ENCODE results near the gene TFAP2C.
"Not testable (repeated sequence)": the region's sequence is repeated elsewhere in the genome, so short reads cannot be mapped to it uniquely, and the experiment has no call there.

The TFAP2C gene

DNA sequence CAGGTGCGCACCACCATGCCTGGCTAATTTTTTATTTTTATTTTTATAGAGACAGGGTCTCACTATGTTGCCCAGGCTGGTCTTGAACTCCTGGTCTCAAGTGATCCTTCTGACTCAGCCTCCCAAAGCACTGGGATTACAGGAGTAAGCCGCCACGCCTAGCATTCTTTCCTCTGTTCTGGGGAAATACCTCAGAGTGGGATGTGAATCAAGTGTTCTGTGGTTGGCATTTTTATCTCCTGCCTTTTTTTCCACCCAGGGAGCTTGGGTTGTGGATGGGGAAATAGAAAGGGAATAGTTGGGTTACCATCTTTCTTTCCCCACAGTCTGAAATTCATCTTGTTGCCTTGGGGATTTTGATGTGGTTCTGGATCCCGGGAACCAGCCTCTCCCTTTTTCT is 24.1 kb downstream of the TFAP2C start:
- DNase-seq (ENCODE audit: low read depth in 2 of 2), result no peak

DNA sequence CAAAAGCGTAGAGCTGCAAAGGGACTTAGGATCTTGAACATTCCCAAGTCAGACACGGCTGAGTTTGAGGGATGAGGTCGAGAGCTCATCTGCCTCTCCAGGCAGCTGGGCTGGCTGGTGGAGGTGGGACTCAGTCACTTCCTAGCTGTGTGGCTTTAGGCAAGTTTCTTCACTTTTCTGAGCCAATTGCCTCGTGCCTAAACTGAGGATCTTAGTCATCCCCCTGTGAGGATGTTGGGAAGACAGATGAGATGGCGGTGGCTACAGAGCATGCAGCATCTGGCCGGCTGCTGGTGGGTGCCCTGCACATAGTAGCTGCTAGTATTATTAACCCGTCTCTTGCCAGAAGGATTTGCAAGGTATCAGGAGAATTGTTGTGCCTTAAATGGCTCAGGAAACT is 27.5 kb downstream of the TFAP2C start:
- DNase-seq (ENCODE audit: low read depth in 2 of 2), result no peak

DNA sequence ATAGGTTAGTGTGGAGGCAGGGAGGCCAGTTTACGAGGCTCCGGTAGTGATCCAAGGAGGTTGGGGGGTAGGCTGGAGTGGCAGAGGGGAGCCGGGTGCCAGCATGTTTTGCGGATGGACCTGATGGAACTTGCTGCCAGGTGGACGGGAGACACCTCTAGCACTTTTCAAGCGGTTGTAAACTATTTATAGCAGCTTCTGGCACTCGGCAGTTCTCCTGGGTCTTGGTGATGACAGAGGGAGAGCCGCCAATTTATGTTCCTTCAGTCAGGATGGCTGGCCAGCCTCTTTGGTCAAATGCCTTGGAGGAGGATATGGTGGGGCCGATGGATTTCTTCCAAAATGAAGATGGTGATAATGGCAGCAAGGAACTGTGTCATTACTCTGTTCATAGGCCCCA is 28.8 kb downstream of the TFAP2C start:
- no peak for DNase-seq (ENCODE audit: low read depth in 2 of 2)

DNA sequence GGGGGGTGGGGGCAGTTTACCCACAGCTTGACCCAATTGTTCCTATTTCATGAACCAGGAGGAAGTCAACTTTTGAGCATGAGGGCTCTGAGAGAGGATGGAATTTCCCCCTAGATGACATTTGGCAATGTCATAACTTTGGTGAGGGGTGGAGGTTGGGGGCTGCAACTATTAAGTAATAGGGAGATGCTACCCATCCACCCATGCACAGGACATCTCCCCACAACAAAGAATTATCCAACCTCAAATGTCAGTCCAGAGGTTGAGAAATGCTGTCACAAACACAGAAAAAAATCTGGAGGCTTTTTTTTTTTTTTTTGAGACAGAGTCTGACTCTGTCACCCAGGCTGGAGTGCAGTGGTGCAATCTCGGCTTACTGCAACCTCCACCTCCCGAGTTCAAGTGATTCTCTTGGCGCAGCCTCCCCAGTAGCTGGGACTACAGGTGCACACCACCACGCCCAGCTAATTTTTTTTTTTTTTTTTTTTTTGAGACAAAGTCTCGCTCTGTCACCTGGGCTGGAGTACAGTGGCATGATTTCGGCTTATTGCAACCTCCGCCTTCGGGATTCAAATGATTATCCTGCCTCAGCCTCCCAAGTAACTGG is 29.3 kb downstream of the TFAP2C start:
- not testable (repeated sequence) for DNase-seq (ENCODE audit: low read depth in 2 of 2)

DNA sequence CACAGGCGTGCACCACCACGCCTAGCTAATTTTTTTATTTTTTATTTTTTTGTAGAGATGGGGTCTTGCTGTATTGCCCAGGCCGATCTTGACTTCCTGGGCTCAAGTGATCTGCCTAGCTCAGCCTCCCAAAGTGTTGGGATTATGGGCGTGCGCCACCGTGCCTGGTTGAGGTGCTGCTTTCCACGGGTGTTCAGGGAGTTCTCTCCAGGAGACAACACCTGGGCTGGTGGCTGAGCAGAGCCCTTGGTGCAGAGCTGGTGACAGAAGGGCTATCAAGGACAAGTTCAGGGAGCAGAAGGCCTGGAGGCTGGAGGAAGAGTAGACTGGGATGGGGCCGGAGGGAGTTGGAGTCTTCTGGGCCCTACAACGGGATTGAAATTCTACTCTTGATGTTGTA is 34.6 kb downstream of the TFAP2C start:
- DNase-seq (ENCODE audit: low read depth in 2 of 2), result no peak

DNA sequence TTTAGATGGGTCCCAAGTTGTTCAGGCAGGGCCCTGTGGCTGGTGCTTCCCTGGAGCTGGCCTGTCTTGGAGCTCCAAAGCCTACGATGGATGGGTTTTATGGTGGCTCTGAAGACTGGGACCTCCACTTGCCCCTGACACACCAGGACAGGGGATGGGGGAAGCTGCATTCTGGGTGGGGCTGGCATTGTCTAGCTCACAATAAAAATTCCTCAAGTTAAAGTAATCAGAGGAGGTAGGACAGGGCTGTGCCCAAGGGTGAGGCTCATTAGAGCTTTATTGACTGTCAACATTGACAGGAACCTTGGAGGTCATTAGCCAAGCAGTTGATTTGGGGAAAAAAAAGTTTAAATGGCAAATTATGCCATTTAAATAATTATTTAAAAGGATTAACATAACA is 35.7 kb downstream of the TFAP2C start:
- DNase-seq (ENCODE audit: low read depth in 2 of 2), result no peak

DNA sequence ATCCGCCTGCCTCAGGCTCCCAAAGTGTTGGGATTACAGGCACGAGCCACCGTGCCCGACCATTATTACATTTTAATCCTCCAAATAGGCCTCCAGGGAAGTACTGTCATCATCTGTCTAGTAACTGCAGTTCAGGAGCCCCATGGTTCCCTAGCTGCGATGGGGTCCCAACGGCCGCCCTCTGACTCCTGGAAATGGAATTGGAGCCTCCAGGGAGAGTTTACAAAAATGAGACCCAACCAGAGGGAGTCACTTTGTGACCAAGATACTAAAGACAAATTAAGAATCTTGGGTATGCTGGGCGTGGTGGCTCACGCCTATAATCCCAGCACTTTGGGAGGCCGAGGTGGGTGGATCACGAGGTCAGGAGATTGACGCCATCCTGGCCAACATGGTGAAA is 36.7 kb downstream of the TFAP2C start:
- DNase-seq (ENCODE audit: low read depth in 2 of 2), result no peak

DNA sequence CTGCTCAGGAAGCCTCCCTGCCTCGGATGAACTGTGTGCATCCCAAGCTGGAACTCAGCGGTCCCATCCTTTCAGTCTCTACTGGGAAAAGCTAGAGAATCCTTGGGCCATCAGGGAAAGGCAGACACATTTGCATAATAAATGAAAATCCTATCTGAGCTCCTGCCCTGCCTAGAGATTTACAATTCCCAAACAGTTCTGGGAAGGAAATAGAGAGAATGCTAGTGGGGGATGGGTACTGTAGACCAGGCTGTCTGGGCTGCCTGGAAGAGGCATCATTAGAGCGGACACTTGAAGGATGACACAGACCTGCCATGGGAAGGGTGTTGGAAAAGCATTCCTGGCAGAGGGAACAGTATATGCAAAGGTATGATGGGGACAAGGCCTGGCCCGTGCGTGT is 44.3 kb downstream of the TFAP2C start:
- DNase-seq (ENCODE audit: low read depth in 2 of 2), result no peak

- DNase-seq (ENCODE audit: low read depth in 2 of 2), result no peak
Observed at GRCh38 chr20:56676001-56676400, 46.9 kb downstream of the TFAP2C start.

- no peak for DNase-seq (ENCODE audit: low read depth in 2 of 2)
Observed at GRCh38 chr20:56676679-56677078, 47.6 kb downstream of the TFAP2C start.

DNA sequence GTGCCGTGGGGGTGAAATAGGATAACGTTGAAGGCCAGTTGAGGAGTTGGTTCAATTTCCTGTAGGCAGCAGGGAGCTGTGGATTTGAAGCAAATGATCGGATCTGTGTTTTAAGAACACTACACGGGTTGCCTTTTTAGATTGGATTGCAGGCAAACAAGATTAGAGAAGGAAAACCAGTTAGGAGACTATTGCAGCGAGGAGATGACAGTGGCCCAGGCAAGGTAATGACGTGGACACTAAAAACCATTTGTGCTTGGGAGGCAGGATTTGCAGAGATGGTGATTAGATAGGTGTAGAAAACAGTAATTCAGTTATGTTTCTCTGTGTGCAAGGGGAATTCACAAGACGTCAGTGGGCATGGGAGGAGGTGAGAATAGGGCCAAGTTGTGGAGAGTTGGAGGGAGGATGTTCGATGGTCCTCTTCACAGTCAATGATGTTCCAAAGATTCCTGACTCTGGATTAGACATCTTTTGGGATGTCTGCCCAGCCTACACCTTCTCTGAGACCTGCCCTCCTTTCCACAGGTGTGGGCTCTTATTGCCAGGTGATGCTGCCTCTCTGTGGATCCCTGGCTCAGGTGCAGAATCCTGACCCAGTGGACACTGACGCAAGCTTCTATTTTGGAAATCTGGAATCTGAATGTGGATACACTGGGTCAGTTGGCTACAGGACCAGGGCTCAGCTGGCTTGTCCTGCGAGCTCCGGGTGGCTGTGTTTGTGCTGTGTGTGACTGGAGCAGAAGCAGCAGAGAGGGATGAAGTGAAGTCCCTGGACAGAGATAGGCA is 54.2 kb downstream of the TFAP2C start:
- DNase-seq (ENCODE audit: low read depth in 2 of 2), result no peak

GRCh38 chr20:56685879-56686278 is 56.8 kb downstream of the TFAP2C start:
- no peak for DNase-seq (ENCODE audit: low read depth in 2 of 2)

- no peak for DNase-seq (ENCODE audit: low read depth in 2 of 2)
Observed at GRCh38 chr20:56687061-56687460, 58.0 kb downstream of the TFAP2C start.

GRCh38 chr20:56688106-56688505 is 59.0 kb downstream of the TFAP2C start:
- DNase-seq (ENCODE audit: low read depth in 2 of 2), result no peak

Data from stimulated activated CD4-positive, alpha-beta T cell treated with anti-CD3 and anti-CD28 coated beads, Interleukin-12 subunit alpha, Interleukin-12 subunit beta, amount 100 ng/mL, for 24 hours (primary cell).